Measurements from ENCODE around the gene DHX35. TPM values are rescaled to one million over a fixed set of nuclear protein-coding genes. Genes with fewer than 3 reads are reported as not detected.

DHX35 gene
- total and polyA plus RNA-seq, 2 of the 8 experiments (the other 6 are each of a cell fraction or from before 2014, with no cell fraction given): 21.9 to 27.7 TPM

DNA sequence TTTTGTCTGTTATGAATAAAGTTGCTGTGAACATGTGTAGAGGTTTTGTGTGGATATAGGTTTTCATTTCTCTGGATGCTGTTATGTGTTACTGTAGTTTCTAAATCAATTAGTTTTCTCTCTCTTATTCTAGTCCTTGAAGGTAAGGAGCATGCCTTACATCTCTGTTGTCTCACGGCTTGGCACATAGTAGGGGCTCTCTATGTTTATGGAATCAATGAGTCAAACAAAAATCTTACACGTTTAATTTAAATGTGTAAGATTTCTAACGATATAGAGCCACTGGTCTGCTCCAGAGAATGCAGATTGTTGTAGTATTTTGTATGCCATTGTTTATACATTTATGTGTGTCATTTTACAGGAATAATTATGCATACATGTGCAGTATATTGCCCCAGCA is 15.3 kb upstream of the DHX35 start (continued):
- TF ChIP-seq TEAD4 (IDR thresholded peaks at IDR 0.05; ENCODE audit: low read depth, low read length) (no peak), CTBP2 (IDR thresholded peaks at IDR 0.05; ENCODE audit: borderline replicate concordance, insufficient read depth, insufficient read length, low read length) (no peak)
- TF ChIP-seq, protein P1, sequence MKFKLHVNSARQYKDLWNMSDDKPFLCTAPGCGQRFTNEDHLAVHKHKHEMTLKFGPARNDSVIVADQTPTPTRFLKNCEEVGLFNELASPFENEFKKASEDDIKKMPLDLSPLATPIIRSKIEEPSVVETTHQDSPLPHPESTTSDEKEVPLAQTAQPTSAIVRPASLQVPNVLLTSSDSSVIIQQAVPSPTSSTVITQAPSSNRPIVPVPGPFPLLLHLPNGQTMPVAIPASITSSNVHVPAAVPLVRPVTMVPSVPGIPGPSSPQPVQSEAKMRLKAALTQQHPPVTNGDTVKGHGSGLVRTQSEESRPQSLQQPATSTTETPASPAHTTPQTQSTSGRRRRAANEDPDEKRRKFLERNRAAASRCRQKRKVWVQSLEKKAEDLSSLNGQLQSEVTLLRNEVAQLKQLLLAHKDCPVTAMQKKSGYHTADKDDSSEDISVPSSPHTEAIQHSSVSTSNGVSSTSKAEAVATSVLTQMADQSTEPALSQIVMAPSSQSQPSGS (IDR thresholded peaks at IDR 0.05; ENCODE audit: low read length): no peak
